GM12891 (cell line): Measurements from ENCODE around the gene VPS51.

Experiments
- DNase-seq: peaks from one replicate; pipeline ENCODE4 v3.0.0; 2011; ENCODE audit warnings: low spot score; ENCODE audit not compliant: insufficient read length
- FAIRE-seq: peaks from 2 replicates; lab custom pipeline; 2011; peaks lifted over from hg19 to GRCh38; lab: Jason Lieb, UNC
- PAX5 ChIP-seq: IDR thresholded peaks from 2 replicates; pipeline ENCODE4 v1.6.1; 2011; ENCODE audit warnings: low read length, moderate library complexity, mild to moderate bottlenecking; ENCODE audit not compliant: insufficient read depth, severe bottlenecking
- POLR2A ChIP-seq: IDR thresholded peaks from 2 replicates; pipeline ENCODE4 v1.6.1; 2011; ENCODE audit warnings: low read depth, low read length, control low read depth
- POLR2AphosphoS5 ChIP-seq: IDR thresholded peaks from 2 replicates; pipeline ENCODE4 v1.6.1; 2011; ENCODE audit warnings: low read depth, low read length, control low read depth
- POU2F2 ChIP-seq: IDR thresholded peaks from 2 replicates; pipeline ENCODE4 v1.6.1; 2011; ENCODE audit warnings: low read depth, mild to moderate bottlenecking, control low read depth, low read length, moderate library complexity
- SPI1 ChIP-seq: IDR thresholded peaks from 2 replicates; pipeline ENCODE4 v1.6.1; 2011; ENCODE audit warnings: low read depth, low read length, control low read depth
- TAF1 ChIP-seq: IDR thresholded peaks from 2 replicates; pipeline ENCODE4 v1.6.1; 2011; ENCODE audit warnings: low read depth, low read length, control low read depth

VPS51 gene

GRCh38 chr11:65112546-65113360 is 16.7 kb downstream of the VPS51 start:
- FAIRE-seq (peak; percentile 95), DNase-seq (peak; percentile 73)
- TF ChIP-seq POLR2AphosphoS5 (no peak), POU2F2 (0 out of 2 replicates have a peak, but pooled peaks have one; percentile 58), SPI1 (no peak), PAX5 (no peak), POLR2A (no peak; the same call in 1 of the 2 replicates), TAF1 (0 out of 2 replicates have a peak, but pooled peaks have one; percentile 25)

- FAIRE-seq: no peak
- no peak for DNase-seq
- TF ChIP-seq POLR2A: no peak
- no peak for TF ChIP-seq POU2F2
- TF ChIP-seq TAF1: no peak
- TF ChIP-seq SPI1: no peak
- TF ChIP-seq PAX5: no peak
- TF ChIP-seq POLR2AphosphoS5: no peak
Measured at GRCh38 chr11:65113361-65113756, 17.3 kb downstream of the VPS51 start.

- no peak for FAIRE-seq
- no peak for DNase-seq
- TF ChIP-seq PAX5: no peak
- TF ChIP-seq POLR2AphosphoS5: no peak
- no peak for TF ChIP-seq TAF1
- no peak for TF ChIP-seq POU2F2
- TF ChIP-seq SPI1: no peak
Measured at GRCh38 chr11:65113839-65114238, 17.8 kb downstream of the VPS51 start.

- TF ChIP-seq POU2F2: no peak
- TF ChIP-seq POLR2AphosphoS5: peak; percentile 52; the same call in 1 of the 2 replicates
- FAIRE-seq (no peak), DNase-seq (no peak)
Measured at GRCh38 chr11:65114538-65115171, 18.6 kb downstream of the VPS51 start.

- FAIRE-seq (no peak), DNase-seq (no peak)
- TF ChIP-seq POLR2AphosphoS5 (peak; percentile 52), PAX5 (no peak), TAF1 (no peak), SPI1 (no peak), POLR2A (peak; percentile 48; the same call in 1 of the 2 replicates)
Measured at GRCh38 chr11:65115361-65116082, 19.5 kb downstream of the VPS51 start.

GRCh38 chr11:65116370-65117205 is 20.6 kb downstream of the VPS51 start:
- TF ChIP-seq PAX5: no peak
- TF ChIP-seq POLR2AphosphoS5: peak; percentile 68
- peak; percentile 81 for FAIRE-seq

GRCh38 chr11:65117206-65118096 is 21.4 kb downstream of the VPS51 start, which contains the start of gene ZNHIT2:
TSS of gene ZNHIT2 (minus strand) at chr11:65117701. CDS start at chr11:65117653, 48 bp downstream.
- peak; percentile 96 for FAIRE-seq
- peak; percentile 96 for TF ChIP-seq POLR2AphosphoS5
- TF ChIP-seq SPI1: no peak
- peak; percentile 95 for TF ChIP-seq POLR2A
- peak; percentile 81 for TF ChIP-seq POU2F2
- peak; percentile 60 for TF ChIP-seq TAF1
- peak; percentile 9 for TF ChIP-seq PAX5
- peak; percentile 84 for DNase-seq

More at GRCh38 chr11:65116370-65117205, 20.6 kb downstream of the VPS51 start:
- no peak for DNase-seq
